H1 (cell line): ENCODE results near the gene NMRAL1. TPM values are rescaled to one million over a fixed set of nuclear protein-coding genes. Genes with fewer than 3 reads are reported as not detected.

Experiments
- CTCF ChIA-PET: fragments of 300-600 bp; sonication (Branson Sonifier 250); formaldehyde crosslinking; loops from one replicate; lab custom pipeline; 2021; ENCODE audit not compliant: partially characterized antibody; lab: Charles Lee
- POLR2A ChIA-PET: fragments of 300-600 bp; sonication (Branson Sonifier 250); formaldehyde crosslinking; loops from one replicate; lab custom pipeline; 2021; ENCODE audit warnings: inconsistent platforms; ENCODE audit not compliant: partially characterized antibody; lab: Charles Lee
- DNase-seq, 2 experiments: peaks; one replicate each; pipeline versions ENCODE4 v3.0.0 to v3.0.0-alpha.2; 2010 to 2022; ENCODE audit warnings: low spot score in 2 of 2, low read depth in 1 of 2, mixed read lengths in 1 of 2
- FAIRE-seq: peaks from 2 replicates; lab custom pipeline; 2011; peaks lifted over from hg19 to GRCh38; lab: Jason Lieb, UNC
- H2AFZ ChIP-seq: 2 replicates; pipeline ENCODE4 v1.8.1; 2012; ENCODE audit warnings: low read length, inconsistent platforms
- H2AK5ac ChIP-seq: 2 replicates; pipeline ENCODE4 v1.6.1; 2013; ENCODE audit warnings: low read depth, low read length
- H2BK120ac ChIP-seq: replicated peaks from 2 replicates; pipeline ENCODE3; 2013; ENCODE audit warnings: low read depth, low read length, inconsistent platforms
- H2BK12ac ChIP-seq: 2 replicates; pipeline ENCODE4 v1.6.1; 2013; ENCODE audit warnings: low read depth, low read length
- H2BK15ac ChIP-seq: 2 replicates; pipeline ENCODE4 v1.6.1; 2013; ENCODE audit warnings: low read length
- H2BK20ac ChIP-seq: 2 replicates; pipeline ENCODE4 v1.6.1; 2013; ENCODE audit warnings: low read length
- H2BK5ac ChIP-seq: 2 replicates; pipeline ENCODE4 v1.6.1; 2013; ENCODE audit warnings: low read depth, low read length
- H3K14ac ChIP-seq: 2 replicates; pipeline ENCODE4 v1.6.1; 2013; ENCODE audit warnings: inconsistent platforms; ENCODE audit not compliant: insufficient read length
- H3K18ac ChIP-seq: 2 replicates; pipeline ENCODE4 v1.6.1; 2013; ENCODE audit warnings: low read length; ENCODE audit errors: extremely low read depth
- H3K23ac ChIP-seq: 2 replicates; pipeline ENCODE4 v1.6.1; 2013; ENCODE audit warnings: inconsistent platforms; ENCODE audit not compliant: insufficient read length
- H3K23me2 ChIP-seq: 2 replicates; pipeline ENCODE4 v1.6.1; 2013; ENCODE audit warnings: low read depth, low read length
- H3K27ac ChIP-seq: 2 replicates; pipeline ENCODE4 v1.6.1; 2011; ENCODE audit warnings: low read depth, low read length, inconsistent platforms
- H3K27me3 ChIP-seq, 4 experiments: replicated peaks in 1 of 4; 1 replicate in 1 of 4; 2 replicates in 3 of 4; pipeline versions ENCODE4 v1.6.1 to v1.8.1; 2011 to 2013; ENCODE audit warnings: low read length in 3 of 4, mild to moderate bottlenecking in 3 of 4, inconsistent platforms in 2 of 4, mixed read lengths in 2 of 4, moderate library complexity in 1 of 4; ENCODE audit not compliant: control insufficient read depth in 3 of 4, insufficient read depth in 3 of 4; ENCODE audit errors: extremely low read depth in 1 of 4
- H3K36me3 ChIP-seq, 4 experiments: 2 replicates each; pipeline versions ENCODE4 v1.6.1 to v1.8.1; 2011 to 2013; ENCODE audit warnings: mild to moderate bottlenecking in 4 of 4, low read length in 3 of 4, moderate library complexity in 2 of 4, control low read depth in 1 of 4, inconsistent platforms in 1 of 4; ENCODE audit not compliant: insufficient read depth in 4 of 4, control insufficient read depth in 2 of 4
- H3K4ac ChIP-seq: replicated peaks from 2 replicates; pipeline ENCODE3; 2013; ENCODE audit warnings: low read length, low read depth, mixed read lengths, inconsistent platforms; ENCODE audit not compliant: insufficient read length
- H3K4me1 ChIP-seq, 4 experiments: replicated peaks in 1 of 4; 1 replicate in 1 of 4; 2 replicates in 3 of 4; pipeline versions ENCODE4 v1.6.1 to v1.8.1; 2011 to 2013; ENCODE audit warnings: low read length in 3 of 4, inconsistent platforms in 2 of 4, mixed read lengths in 1 of 4; ENCODE audit not compliant: insufficient read depth in 4 of 4, control insufficient read depth in 3 of 4
- H3K4me2 ChIP-seq, 2 experiments: 2 replicates each; pipeline versions ENCODE4 v1.6.1 to v1.8.1; 2011 to 2013; ENCODE audit warnings: low read depth in 2 of 2, low read length in 2 of 2, control low read depth in 1 of 2, inconsistent platforms in 1 of 2, mild to moderate bottlenecking in 1 of 2; ENCODE audit not compliant: insufficient read depth in 1 of 2
- H3K4me3 ChIP-seq, 4 experiments: fragments of 200-600, 300-600 bp in 1 of 4; sonication (generic), shearing (Covaris generic), sonication (Bioruptor Twin) in 1 of 4; 2 replicates each; pipeline versions ENCODE4 v1.5.1 to v1.8.1; 2011 to 2016; ENCODE audit warnings: low read length in 4 of 4, low read depth in 3 of 4, control low read depth in 2 of 4, inconsistent platforms in 2 of 4, mild to moderate bottlenecking in 2 of 4, mixed read lengths in 1 of 4, moderate library complexity in 1 of 4; ENCODE audit not compliant: insufficient read depth in 2 of 4; ENCODE audit errors: extremely low read depth in 1 of 4
- H3K56ac ChIP-seq: replicated peaks from 2 replicates; pipeline ENCODE3; 2013; ENCODE audit warnings: low read depth, mild to moderate bottlenecking, mixed read lengths, low read length, inconsistent platforms; ENCODE audit not compliant: insufficient read length
- H3K79me1 ChIP-seq: 2 replicates; pipeline ENCODE4 v1.6.1; 2013; ENCODE audit warnings: low read depth, low read length, control low read depth
- H3K79me2 ChIP-seq, 2 experiments: 2 replicates each; pipeline versions ENCODE4 v1.6.1 to v1.8.1; 2012 to 2013; ENCODE audit warnings: low read length in 2 of 2, mild to moderate bottlenecking in 2 of 2, inconsistent platforms in 1 of 2; ENCODE audit not compliant: insufficient read depth in 2 of 2, control insufficient read depth in 1 of 2
- H3K9ac ChIP-seq, 4 experiments: replicated peaks in 1 of 4; 1 replicate in 1 of 4; 2 replicates in 3 of 4; pipeline versions ENCODE4 v1.6.1 to v1.8.1; 2011 to 2013; ENCODE audit warnings: low read depth in 3 of 4, low read length in 3 of 4, control low read depth in 2 of 4, mild to moderate bottlenecking in 2 of 4, moderate library complexity in 2 of 4, inconsistent platforms in 1 of 4; ENCODE audit errors: extremely low read depth in 1 of 4
- H3K9me3 ChIP-seq, 2 experiments: 2 replicates each; pipeline versions ENCODE4 v1.6.1 to v1.8.1; 2012 to 2013; ENCODE audit warnings: mild to moderate bottlenecking in 2 of 2, moderate library complexity in 2 of 2, control low read depth in 1 of 2, inconsistent platforms in 1 of 2, low read depth in 1 of 2, low read length in 1 of 2, mixed read lengths in 1 of 2; ENCODE audit not compliant: insufficient read depth in 2 of 2
- H4K20me1 ChIP-seq, 2 experiments: replicated peaks in 1 of 2; 2 replicates each; pipeline versions ENCODE3 to v1.8.1; 2011 to 2013; ENCODE audit warnings: inconsistent platforms in 2 of 2, low read length in 2 of 2, mild to moderate bottlenecking in 1 of 2; ENCODE audit not compliant: insufficient read depth in 2 of 2, control insufficient read depth in 1 of 2
- H4K5ac ChIP-seq: 2 replicates; pipeline ENCODE4 v1.6.1; 2013; ENCODE audit warnings: low read length, low read depth, mixed read lengths, inconsistent platforms; ENCODE audit not compliant: insufficient read length
- H4K8ac ChIP-seq: 2 replicates; pipeline ENCODE4 v1.8.0; 2013; ENCODE audit warnings: mild to moderate bottlenecking, moderate library complexity, low read length, inconsistent platforms; ENCODE audit not compliant: insufficient read depth; ENCODE audit errors: extremely low read depth
- H4K91ac ChIP-seq: replicated peaks from 2 replicates; pipeline ENCODE3; 2013; ENCODE audit warnings: low read length, mixed read lengths, inconsistent platforms; ENCODE audit not compliant: insufficient read length
- BCL11A ChIP-seq, 2 experiments: IDR thresholded peaks; one replicate each; pipeline ENCODE4 v1.6.1; 2011; ENCODE audit warnings: low read depth in 2 of 2, low read length in 2 of 2, mild to moderate bottlenecking in 2 of 2
- CBX8 ChIP-seq: fragments of 300-800, 300-1000 bp; sonication (generic); IDR thresholded peaks from 2 replicates; pipeline ENCODE4 v1.7.1; 2016; ENCODE audit warnings: low read depth, low read length, borderline replicate concordance
- CREB1 ChIP-seq: IDR thresholded peaks from 2 replicates; pipeline ENCODE4 v1.6.1; 2012; ENCODE audit warnings: inconsistent platforms
- GABPA ChIP-seq: IDR thresholded peaks from 2 replicates; pipeline ENCODE4 v1.6.1; 2011; ENCODE audit warnings: mild to moderate bottlenecking, low read length, moderate library complexity, borderline replicate concordance; ENCODE audit not compliant: insufficient read depth
- KDM1A ChIP-seq: fragments of 200-600, 300-600 bp; sonication (generic); IDR thresholded peaks from 2 replicates; pipeline ENCODE4 v1.7.1; 2016; ENCODE audit warnings: mild to moderate bottlenecking, low read length, borderline replicate concordance
- NRF1 ChIP-seq: IDR thresholded peaks from 2 replicates; pipeline ENCODE4 v1.6.1; 2011; ENCODE audit warnings: mild to moderate bottlenecking, low read depth, low read length, improper control_type of control experiment
- PHF8 ChIP-seq: fragments of 200-600 bp; sonication (generic); conservative IDR thresholded peaks from 2 replicates; pipeline ENCODE4 v1.7.1; 2012; ENCODE audit warnings: low read depth, mild to moderate bottlenecking, inconsistent platforms, low read length, moderate library complexity
- POU5F1 ChIP-seq: IDR thresholded peaks from 2 replicates; pipeline ENCODE4 v1.6.1; 2011; ENCODE audit warnings: low read depth, mild to moderate bottlenecking, low read length, moderate library complexity
- RAD21 ChIP-seq, 2 experiments: IDR thresholded peaks in 1 of 2; conservative IDR thresholded peaks in 1 of 2; 2 replicates each; pipeline ENCODE4 v1.6.1; 2011; ENCODE audit warnings: low read depth in 2 of 2, low read length in 2 of 2, improper control_type of control experiment in 1 of 2, inconsistent platforms in 1 of 2, mild to moderate bottlenecking in 1 of 2, moderate library complexity in 1 of 2
- RXRA ChIP-seq: IDR thresholded peaks from 2 replicates; pipeline ENCODE4 v1.6.1; 2011; ENCODE audit warnings: low read depth, mild to moderate bottlenecking, low read length, moderate library complexity; ENCODE audit not compliant: insufficient read depth
- SIN3A ChIP-seq, 2 experiments: IDR thresholded peaks in 1 of 2; conservative IDR thresholded peaks in 1 of 2; 2 replicates each; pipeline ENCODE4 v1.6.1; 2011 to 2012; ENCODE audit warnings: low read length in 2 of 2, improper control_type of control experiment in 1 of 2, low read depth in 1 of 2, mild to moderate bottlenecking in 1 of 2
- SIX5 ChIP-seq: IDR thresholded peaks from 2 replicates; pipeline ENCODE4 v1.6.1; 2011; ENCODE audit warnings: mild to moderate bottlenecking, low read depth, low read length
- SP2 ChIP-seq: IDR thresholded peaks from 2 replicates; pipeline ENCODE4 v1.6.1; 2012; ENCODE audit warnings: mild to moderate bottlenecking, low read length, inconsistent platforms
- TBP ChIP-seq: IDR thresholded peaks from 2 replicates; pipeline ENCODE4 v1.6.1; 2011; ENCODE audit warnings: low read depth, low read length, improper control_type of control experiment
- WGBS, 2 experiments: shearing (Covaris generic) in 1 of 2; methylation state at CpG; one replicate each; pipeline versions ENCODE4 v1.1.6 to v1.1.7; 2013 to 2015; ENCODE audit warnings: low lambda C conversion rate in 2 of 2, mixed read lengths in 2 of 2, inconsistent platforms in 1 of 2, low coverage in 1 of 2, missing lambda C conversion rate in 1 of 2; ENCODE audit not compliant: insufficient replicate concordance in 2 of 2, insufficient coverage in 1 of 2, insufficient read length in 1 of 2; ENCODE audit errors: extremely low coverage in 1 of 2, missing lambda C conversion rate in 1 of 2; 5-methylcytosine and 5-hydroxymethylcytosine counted together
- polyA plus RNA-seq, 7 experiments: library from polyadenylated mRNA; depleted of rRNA in 3 of 7; stranded (reverse) in 5 of 7; unstranded in 2 of 7; fragments of >200 nt in 5 of 7; fragments of 200-250 nt in 2 of 7; gene quantifications; 1 replicate in 5 of 7; 2 replicates in 1 of 7; 4 replicates in 1 of 7; pipeline versions ENCODE4 v1.2.1 to v1.2.3, GENCODE V29; 2011 to 2013; ENCODE audit warnings: missing spikeins in 2 of 7, mixed read lengths in 2 of 7
- total RNA-seq: library from RNA; stranded (reverse); fragmentation: NEBNext Ultra II Directional; extraction: Animal tissue kit (Norgen Biotek cat#: 25700); gene quantifications from 2 replicates; pipeline ENCODE4 v1.2.1, GENCODE V29; 2021

Gene NMRAL1
- total and polyA plus RNA-seq, 2 of the 8 experiments (the other 6 are each of a cell fraction or from before 2014, with no cell fraction given): 66.8 to 143 TPM

- Histone ChIP-seq H4K5ac (no peak overlapping the region), H4K8ac (no peak overlapping the region), H3K9me3 (no peaks in the 10 kb centered on the region), H2BK12ac (no peak overlapping the region), H2AFZ (no peak overlapping the region), H2BK15ac (no peak overlapping the region), H3K27ac (no peak overlapping the region), H2BK5ac (no peak overlapping the region), H3K23ac (no peak overlapping the region), H3K4me1 (no peaks in the 10 kb centered on the region), H3K27me3 (no peaks in the 10 kb centered on the region), H3K4me3 (no peak overlapping the region), H4K91ac (no peak overlapping the region), H4K20me1 (peaks cover 0 to 4% of the 10 kb centered on the region in 2 experiments), H3K79me2 (peaks cover 4 to 12% of the 10 kb centered on the region in 2 experiments; a peak in 3 of 4 replicates), H3K4ac (no peak overlapping the region), H3K23me2 (no peaks in the 10 kb centered on the region), H2BK120ac (no peak overlapping the region), H3K36me3 (peaks cover 9 to 37% (median 17%) of the 10 kb centered on the region in 4 experiments; a peak in 6 of 8 replicates), H3K14ac (no peak overlapping the region), H3K56ac (no peak overlapping the region), H3K18ac (no peak overlapping the region), H2AK5ac (no peak overlapping the region), H3K79me1 (peaks cover 5% of the 10 kb centered on the region; the same call in 1 of the 2 replicates), H2BK20ac (no peak overlapping the region), H3K4me2 (no peak overlapping the region), H3K9ac (no peak overlapping the region)
- DNase-seq: no peak
- POLR2A ChIA-PET: interaction anchor here (2.6 kb wide), 1 partner anchor 30 kb away, joined by 6 read pairs; no protein-coding TSS in a partner anchor
- 93% methylated on average over 4 of the region's 4 CpGs; no CpG with 5 or more reads in 1 of the 2 experiments for WGBS, 2 experiments
- CTCF ChIA-PET: no interaction called here
- no peak for FAIRE-seq
- TF ChIP-seq RAD21 (IDR thresholded peaks at IDR 0.05 in 1 of 2, conservative IDR thresholded peaks at IDR 0.05 in 1 of 2; ENCODE audit: low read depth in 2 of 2, low read length in 2 of 2): no peak
- TF ChIP-seq SP2: no peak
- TF ChIP-seq TBP: no peak
- no peak for TF ChIP-seq POU5F1
- no peak for TF ChIP-seq NRF1
- no peak for TF ChIP-seq CREB1
- no peak for TF ChIP-seq RXRA
- no peak for TF ChIP-seq SIX5
- no peak for TF ChIP-seq PHF8
- no peak for TF ChIP-seq SIN3A (conservative IDR thresholded peaks at IDR 0.05 in 1 of 2, IDR thresholded peaks at IDR 0.05 in 1 of 2; ENCODE audit: low read depth in 1 of 2, low read length in 2 of 2)
- no peak for TF ChIP-seq KDM1A
- TF ChIP-seq BCL11A (IDR thresholded peaks at IDR 0.05; ENCODE audit: low read depth in 2 of 2, low read length in 2 of 2): no peak
- no peak for TF ChIP-seq CBX8
- TF ChIP-seq GABPA: no peak
Observed at GRCh38 chr16:4433228-4433627, 41.2 kb downstream of the NMRAL1 start.
